Activated B cell treated with CpG ODN at 0.5 μM for 24 hours (primary cell): ENCODE data around the gene SMIM15. TPM values are rescaled to one million over a fixed set of nuclear protein-coding genes. Genes with fewer than 3 reads are reported as not detected.

Experiments used
- ATAC-seq: fragments of 200-7000 bp; cut with Tn5 transposase; one replicate; pipeline ENCODE4 v1.10.0; 2021; ENCODE audit warnings: low read depth, mild to moderate bottlenecking, moderate library complexity
- CTCF ChIA-PET: fragments of 350-600 bp; sonication (Branson Sonifier 250); formaldehyde crosslinking; loops from one replicate; lab custom pipeline; 2021; ENCODE audit warnings: antibody characterized with exemption; lab: Charles Lee
- POLR2A ChIA-PET: fragments of 350-600 bp; sonication (Branson Sonifier 250); formaldehyde crosslinking; loops from one replicate; lab custom pipeline; 2021; ENCODE audit warnings: antibody characterized with exemption; lab: Charles Lee
- DNase-seq: peaks from one replicate; pipeline ENCODE4 v3.0.0; 2022
- H3K27ac Mint-ChIP-seq: one replicate; pipeline ENCODE4 v1.8.0; 2020; ENCODE audit warnings: mixed read lengths
- H3K27me3 Mint-ChIP-seq: one replicate; pipeline ENCODE4 v1.8.0; 2021; ENCODE audit warnings: mixed read lengths
- H3K36me3 Mint-ChIP-seq: one replicate; pipeline ENCODE4 v1.8.0; 2021; ENCODE audit warnings: low read depth, mixed read lengths
- H3K4me1 Mint-ChIP-seq: one replicate; pipeline ENCODE4 v1.8.0; 2021; ENCODE audit warnings: mixed read lengths
- H3K4me3 Mint-ChIP-seq: one replicate; pipeline ENCODE4 v1.8.0; 2020; ENCODE audit warnings: mild to moderate bottlenecking, mixed read lengths
- H3K9me3 Mint-ChIP-seq: one replicate; pipeline ENCODE4 v1.8.0; 2020; ENCODE audit warnings: mixed read lengths
- CTCF ChIP-seq: fragments of 200-600 bp; IDR thresholded peaks from one replicate; pipeline ENCODE4 v1.8.0; 2022; ENCODE audit warnings: antibody characterized with exemption, mild to moderate bottlenecking
- intact Hi-C: fragments of 100-400 bp; cut with micrococcal nuclease; formaldehyde crosslinking; loops from one replicate; pipeline ENCODE4 v1.15.1; 2024
- total RNA-seq: library from RNA; stranded (reverse); gene quantifications from 2 replicates; pipeline ENCODE4 v1.2.3, GENCODE V29; 2022

Gene SMIM15
- total RNA-seq, 1 donor from 2014 or later = 35.7 TPM

- no peak for ATAC-seq
- peaks cover 16% of the 10 kb centered on the region for H3K4me1 Mint-ChIP-seq
- no peak overlapping the region for H3K27ac Mint-ChIP-seq
- no peaks in the 10 kb centered on the region for H3K27me3 Mint-ChIP-seq
- intact Hi-C loops = no loop called here
- POLR2A ChIA-PET = interaction anchor here (0.6 kb wide), 1 partner anchor 13 kb away, joined by 5 read pairs; no protein-coding TSS in a partner anchor
- no peak for DNase-seq
- no peak for TF ChIP-seq CTCF
- H3K36me3 Mint-ChIP-seq = no peaks in the 10 kb centered on the region
- CTCF ChIA-PET = no interaction called here
- no peaks in the 10 kb centered on the region for H3K9me3 Mint-ChIP-seq
- H3K4me3 Mint-ChIP-seq = no peak overlapping the region
Observed at GRCh38 chr5:61177070-61177469, 14.8 kb upstream of the SMIM15 start.

DNA sequence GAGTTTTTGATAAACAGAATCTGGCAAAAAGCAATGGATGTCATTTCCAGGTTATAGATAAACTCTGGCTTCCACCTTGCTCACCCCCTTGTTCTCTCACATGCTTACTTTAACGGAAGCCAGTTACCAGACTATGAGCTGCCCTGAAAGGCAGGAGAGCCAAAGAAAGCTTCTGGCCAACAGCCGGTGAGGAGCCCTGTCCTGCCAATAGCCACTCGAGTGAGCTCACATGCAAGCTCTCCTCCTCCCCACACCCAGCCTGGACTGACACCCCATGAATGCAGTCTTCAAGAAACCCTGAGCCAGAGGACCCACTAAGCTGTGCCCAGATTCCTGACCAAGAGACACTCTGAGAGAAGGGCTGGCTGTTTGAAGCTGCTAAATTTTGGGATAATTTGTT, 14.4 kb upstream of the SMIM15 start:
- H3K4me1 Mint-ChIP-seq = peaks cover 16% of the 10 kb centered on the region
- DNase-seq (no peak), ATAC-seq (no peak)
- no peak overlapping the region for H3K27ac Mint-ChIP-seq
- POLR2A ChIA-PET = interaction anchor here (0.6 kb wide), 1 partner anchor 12 kb away, joined by 5 read pairs; no protein-coding TSS in a partner anchor
- CTCF ChIA-PET = no interaction called here
- no peak for TF ChIP-seq CTCF
- H3K27me3 Mint-ChIP-seq = no peaks in the 10 kb centered on the region
- H3K9me3 Mint-ChIP-seq = no peaks in the 10 kb centered on the region
- H3K36me3 Mint-ChIP-seq = no peaks in the 10 kb centered on the region
- no peak overlapping the region for H3K4me3 Mint-ChIP-seq
- intact Hi-C loops = no loop called here

DNA sequence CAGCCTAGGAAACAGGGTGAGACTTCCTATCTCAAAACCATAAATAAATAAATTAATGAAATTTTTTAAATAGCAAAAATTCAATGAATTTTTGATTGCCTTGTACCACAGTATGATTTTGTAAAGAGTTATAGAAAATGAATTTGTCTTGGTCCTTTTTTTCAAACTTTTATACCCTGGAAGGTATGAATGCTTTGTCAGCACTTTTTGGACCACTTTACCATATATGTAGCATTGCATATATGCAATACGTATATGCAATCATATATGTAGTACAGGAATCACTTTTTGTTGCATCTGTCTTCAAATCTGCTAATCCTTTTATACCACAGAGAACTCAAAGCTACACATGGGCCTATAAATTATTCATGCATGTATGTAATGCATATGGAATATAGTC, 9.2 kb upstream of the SMIM15 start:
- DNase-seq (no peak), ATAC-seq (no peak)
- CTCF ChIA-PET = no interaction called here
- Mint-ChIP-seq H3K9me3 (no peaks in the 10 kb centered on the region), H3K27me3 (no peaks in the 10 kb centered on the region), H3K4me1 (no peaks in the 10 kb centered on the region), H3K4me3 (no peak overlapping the region), H3K36me3 (no peaks in the 10 kb centered on the region), H3K27ac (no peak overlapping the region)
- POLR2A ChIA-PET = no interaction called here
- intact Hi-C loops = no loop called here
- no peak for TF ChIP-seq CTCF

- DNase-seq (no peak), ATAC-seq (no peak)
- no peak overlapping the region for H3K27ac Mint-ChIP-seq
- CTCF ChIA-PET = no interaction called here
- intact Hi-C loops = loop anchor here (10.0 kb wide), 1 partner anchor 474 kb away; no protein-coding TSS in a partner anchor
- H3K9me3 Mint-ChIP-seq = no peaks in the 10 kb centered on the region
- no peak overlapping the region for H3K4me3 Mint-ChIP-seq
- H3K27me3 Mint-ChIP-seq = no peaks in the 10 kb centered on the region
- POLR2A ChIA-PET = no interaction called here
- no peak for TF ChIP-seq CTCF
- H3K36me3 Mint-ChIP-seq = no peaks in the 10 kb centered on the region
- H3K4me1 Mint-ChIP-seq = no peaks in the 10 kb centered on the region
Observed at GRCh38 chr5:61168951-61169350, 6.7 kb upstream of the SMIM15 start.

- TF ChIP-seq CTCF = no peak
- H3K36me3 Mint-ChIP-seq = peaks cover 1% of the 10 kb centered on the region
- no peaks in the 10 kb centered on the region for H3K27me3 Mint-ChIP-seq
- ATAC-seq (no peak), DNase-seq (no peak)
- peaks cover 10% of the 10 kb centered on the region for H3K4me1 Mint-ChIP-seq
- ChIA-PET POLR2A (no interaction called here), CTCF (no interaction called here)
- no peak overlapping the region for H3K4me3 Mint-ChIP-seq
- intact Hi-C loops = loop anchor here (1.0 to 10.0 kb wide), 2 partner anchors 473 to 491 kb away; no protein-coding TSS in a partner anchor
- no peak overlapping the region for H3K27ac Mint-ChIP-seq
- no peaks in the 10 kb centered on the region for H3K9me3 Mint-ChIP-seq
Observed at GRCh38 chr5:61167382-61167781, 5.1 kb upstream of the SMIM15 start.
